HG03432 (cell line): ENCODE measurements around the gene ACBD5.
"Not testable (repeated sequence)": the region's sequence is repeated elsewhere in the genome, so short reads cannot be mapped to it uniquely, and the experiment has no call there.

Experiments used
- ATAC-seq: cut with Tn5 transposase; IDR thresholded peaks from one replicate; pipeline ENCODE4 v1.9.1; 2021; ENCODE audit warnings: mild to moderate bottlenecking, moderate library complexity; ENCODE audit not compliant: unreplicated experiment

Gene ACBD5

GRCh38 chr10:27240212-27241009, at the start of gene ACBD5:
ACBD5 (minus strand) TSS chr10:27240797; CDS start chr10:27240688, 109 bp downstream.
- peak; percentile 55 for ATAC-seq

GRCh38 chr10:27285093-27285492, 44.5 kb upstream of the ACBD5 start:
- peak; percentile 59 for ATAC-seq

- no peak for ATAC-seq
These were observed 36.0 kb upstream of the ACBD5 start for GRCh38 chr10:27276581-27276980.

GRCh38 chr10:27266025-27266424, 25.4 kb upstream of the ACBD5 start:
- ATAC-seq: not testable (repeated sequence)

GRCh38 chr10:27262788-27263187, 22.2 kb upstream of the ACBD5 start:
- not testable (repeated sequence) for ATAC-seq

- ATAC-seq: peak; percentile 80
These were observed 18.5 kb upstream of the ACBD5 start for GRCh38 chr10:27258838-27259812.

GRCh38 chr10:27258492-27258837, 17.9 kb upstream of the ACBD5 start:
- ATAC-seq: no peak

- ATAC-seq: no peak
These were observed 15.9 kb upstream of the ACBD5 start for GRCh38 chr10:27256299-27257189.

- ATAC-seq: no peak
These were observed 13.0 kb upstream of the ACBD5 start for GRCh38 chr10:27253576-27253975.

- ATAC-seq: peak; percentile 100
These were observed 11.8 kb upstream of the ACBD5 start for GRCh38 chr10:27252267-27253000.

- ATAC-seq: no peak
These were observed 11.0 kb upstream of the ACBD5 start for GRCh38 chr10:27251554-27251953.

- ATAC-seq: no peak
These were observed 7.6 kb upstream of the ACBD5 start for GRCh38 chr10:27248215-27248614.

GRCh38 chr10:27247441-27247840, 6.8 kb upstream of the ACBD5 start:
- no peak for ATAC-seq

- no peak for ATAC-seq
These were observed 6.4 kb upstream of the ACBD5 start for GRCh38 chr10:27247006-27247405.

- ATAC-seq: no peak
These were observed 5.2 kb upstream of the ACBD5 start for GRCh38 chr10:27245836-27246235.

- ATAC-seq: no peak
These were observed 4.4 kb upstream of the ACBD5 start for GRCh38 chr10:27244976-27245375.

GRCh38 chr10:27242951-27243551, 2.5 kb upstream of the ACBD5 start:
- ATAC-seq: peak; percentile 38

- no peak for ATAC-seq
These were observed 1.9 kb upstream of the ACBD5 start for GRCh38 chr10:27242473-27242950.

GRCh38 chr10:27241652-27242472, 1.3 kb upstream of the ACBD5 start:
- ATAC-seq: peak; percentile 67
